ENCODE results near the gene MYL10. TPM values are rescaled to one million over a fixed set of nuclear protein-coding genes. Genes with fewer than 3 reads are reported as not detected.

The MYL10 gene
- total RNA-seq: not detected in 2 replicates
- long read RNA-seq: 0 reads

GRCh38 chr7:101629171-101629570 lies at the start of gene MYL10:
Gene MYL10, minus strand, starts transcription at chr7:101629296. Its CDS starts 178 bp downstream, at chr7:101629118.
- Mint-ChIP-seq H3K4me1 (ENCODE audit: low read depth) (no peaks in the 10 kb centered on the region), H3K36me3 (ENCODE audit: insufficient read depth) (no peaks in the 10 kb centered on the region), H3K27me3 (peaks cover 24% of the 10 kb centered on the region), H3K9me3 (ENCODE audit: low read depth) (no peaks in the 10 kb centered on the region), H3K27ac (no peak within 1 kb of the TSS), H3K4me3 (ENCODE audit: low read depth) (no peak within 1 kb of the TSS)
- TF ChIP-seq, protein P1, sequence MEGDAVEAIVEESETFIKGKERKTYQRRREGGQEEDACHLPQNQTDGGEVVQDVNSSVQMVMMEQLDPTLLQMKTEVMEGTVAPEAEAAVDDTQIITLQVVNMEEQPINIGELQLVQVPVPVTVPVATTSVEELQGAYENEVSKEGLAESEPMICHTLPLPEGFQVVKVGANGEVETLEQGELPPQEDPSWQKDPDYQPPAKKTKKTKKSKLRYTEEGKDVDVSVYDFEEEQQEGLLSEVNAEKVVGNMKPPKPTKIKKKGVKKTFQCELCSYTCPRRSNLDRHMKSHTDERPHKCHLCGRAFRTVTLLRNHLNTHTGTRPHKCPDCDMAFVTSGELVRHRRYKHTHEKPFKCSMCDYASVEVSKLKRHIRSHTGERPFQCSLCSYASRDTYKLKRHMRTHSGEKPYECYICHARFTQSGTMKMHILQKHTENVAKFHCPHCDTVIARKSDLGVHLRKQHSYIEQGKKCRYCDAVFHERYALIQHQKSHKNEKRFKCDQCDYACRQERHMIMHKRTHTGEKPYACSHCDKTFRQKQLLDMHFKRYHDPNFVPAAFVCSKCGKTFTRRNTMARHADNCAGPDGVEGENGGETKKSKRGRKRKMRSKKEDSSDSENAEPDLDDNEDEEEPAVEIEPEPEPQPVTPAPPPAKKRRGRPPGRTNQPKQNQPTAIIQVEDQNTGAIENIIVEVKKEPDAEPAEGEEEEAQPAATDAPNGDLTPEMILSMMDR (IDR thresholded peaks at IDR 0.05; ENCODE audit: unreplicated experiment): no peak
- DNase-seq (ENCODE audit: low spot score, unreplicated experiment): no peak

DNA sequence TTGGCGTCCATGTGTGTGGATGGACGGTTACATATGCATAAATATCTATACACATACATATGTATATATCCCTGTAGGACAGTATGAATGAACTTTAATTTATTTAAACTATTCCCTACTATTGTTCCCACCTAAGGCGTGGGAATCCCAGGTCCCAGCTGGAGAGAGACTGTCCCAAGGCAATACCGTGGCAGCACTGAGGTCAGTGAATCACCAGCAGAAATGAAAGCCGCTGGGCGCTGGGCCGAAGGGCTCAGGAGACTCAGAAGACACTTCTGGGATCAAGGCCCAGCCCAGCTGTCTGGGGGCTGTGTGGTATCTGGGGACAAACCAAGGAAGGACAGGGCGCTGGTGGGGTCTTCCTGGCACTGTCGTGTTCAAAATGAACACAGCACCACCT lies 49.6 kb upstream of the MYL10 start:
- TF ChIP-seq, protein P1 (IDR thresholded peaks at IDR 0.05; ENCODE audit: unreplicated experiment): no peak
- no peaks in the 10 kb centered on the region for H3K9me3 Mint-ChIP-seq (ENCODE audit: low read depth)
- peaks cover 4% of the 10 kb centered on the region for H3K27me3 Mint-ChIP-seq
- peaks cover 3% of the 10 kb centered on the region for H3K4me1 Mint-ChIP-seq (ENCODE audit: low read depth)
- H3K36me3 Mint-ChIP-seq (ENCODE audit: insufficient read depth): no peaks in the 10 kb centered on the region
- no peak overlapping the region for H3K27ac Mint-ChIP-seq
- no peak overlapping the region for H3K4me3 Mint-ChIP-seq (ENCODE audit: low read depth)
- no peak for DNase-seq (ENCODE audit: low spot score, unreplicated experiment)

GRCh38 chr7:101677797-101678479 lies 48.8 kb upstream of the MYL10 start:
- Mint-ChIP-seq H3K36me3 (ENCODE audit: insufficient read depth) (no peaks in the 10 kb centered on the region), H3K4me1 (ENCODE audit: low read depth) (peaks cover 3% of the 10 kb centered on the region), H3K27ac (no peak overlapping the region), H3K4me3 (ENCODE audit: low read depth) (no peak overlapping the region), H3K9me3 (ENCODE audit: low read depth) (no peaks in the 10 kb centered on the region), H3K27me3 (peaks cover 4% of the 10 kb centered on the region)
- no peak for DNase-seq (ENCODE audit: low spot score, unreplicated experiment)
- TF ChIP-seq, protein P1 (IDR thresholded peaks at IDR 0.05; ENCODE audit: unreplicated experiment): no peak

- H3K4me1 Mint-ChIP-seq (ENCODE audit: low read depth): peaks cover 3% of the 10 kb centered on the region
- H3K4me3 Mint-ChIP-seq (ENCODE audit: low read depth): no peak overlapping the region
- no peaks in the 10 kb centered on the region for H3K9me3 Mint-ChIP-seq (ENCODE audit: low read depth)
- no peak overlapping the region for H3K27ac Mint-ChIP-seq
- DNase-seq (ENCODE audit: low spot score, unreplicated experiment): no peak
- no peaks in the 10 kb centered on the region for H3K36me3 Mint-ChIP-seq (ENCODE audit: insufficient read depth)
- TF ChIP-seq, protein P1 (IDR thresholded peaks at IDR 0.05; ENCODE audit: unreplicated experiment): no peak
- H3K27me3 Mint-ChIP-seq: peaks cover 4% of the 10 kb centered on the region
Measured at GRCh38 chr7:101677391-101677790, 48.3 kb upstream of the MYL10 start.

DNA sequence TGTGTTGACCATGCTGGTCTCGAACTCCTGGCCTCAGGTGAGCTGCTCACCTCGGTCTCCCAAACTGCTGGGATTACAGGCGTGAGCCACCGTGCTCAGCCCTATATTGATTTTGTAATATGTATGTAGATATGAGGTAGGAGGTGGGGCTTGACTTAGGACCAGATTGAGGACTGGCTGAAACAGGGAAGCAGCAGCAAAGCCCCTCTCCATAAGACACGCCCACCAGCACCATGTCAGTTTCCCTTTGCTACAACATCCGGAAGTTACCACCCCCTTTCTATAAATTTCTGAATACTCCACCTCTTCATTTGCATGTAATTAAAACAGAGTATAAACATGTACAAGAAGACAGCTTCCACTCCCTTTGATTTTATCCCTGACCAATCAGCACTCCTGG lies 47.9 kb upstream of the MYL10 start:
- H3K36me3 Mint-ChIP-seq (ENCODE audit: insufficient read depth): no peaks in the 10 kb centered on the region
- no peaks in the 10 kb centered on the region for H3K9me3 Mint-ChIP-seq (ENCODE audit: low read depth)
- H3K4me3 Mint-ChIP-seq (ENCODE audit: low read depth): no peak overlapping the region
- TF ChIP-seq, protein P1 (IDR thresholded peaks at IDR 0.05; ENCODE audit: unreplicated experiment): no peak
- peaks cover 3% of the 10 kb centered on the region for H3K4me1 Mint-ChIP-seq (ENCODE audit: low read depth)
- peaks cover 4% of the 10 kb centered on the region for H3K27me3 Mint-ChIP-seq
- no peak for DNase-seq (ENCODE audit: low spot score, unreplicated experiment)
- H3K27ac Mint-ChIP-seq: no peak overlapping the region

All from progenitor cell of endocrine pancreas (in vitro differentiated cells).